PC-9 (cell line): ENCODE results near the gene ARID5B. TPM values are rescaled to one million over a fixed set of nuclear protein-coding genes. Genes with fewer than 3 reads are reported as not detected.

Experiments used
- BruUV-seq: library from RNA; stranded (reverse); fragments of 400-500 nt; replicated peaks from 2 replicates; lab custom pipeline; 2021; lab: Mats Ljungman, UMichigan
- CTCF ChIA-PET: fragments of 300-600 bp; sonication (Branson Sonifier 250); formaldehyde crosslinking; loops from one replicate; lab custom pipeline; 2022; ENCODE audit warnings: antibody characterized with exemption; lab: Charles Lee
- POLR2A ChIA-PET: fragments of 300-600 bp; sonication (Branson Sonifier 250); formaldehyde crosslinking; loops from one replicate; lab custom pipeline; 2022; ENCODE audit warnings: antibody characterized with exemption; ENCODE audit not compliant: unreplicated experiment; lab: Charles Lee
- DNase-seq, 2 experiments: peaks; one replicate each; pipeline versions ENCODE4 v3.0.0 to v3.0.0-alpha.2; 2015 to 2022; ENCODE audit warnings: mixed read lengths in 1 of 2
- H2AFZ ChIP-seq: fragments of 200-600 bp; sonication (generic); 2 replicates; pipeline ENCODE4 v1.8.1; 2017; ENCODE audit warnings: antibody characterized with exemption
- H3F3A ChIP-seq: fragments of 200-600 bp; sonication (generic); 2 replicates; pipeline ENCODE4 v1.8.1; 2017; ENCODE audit warnings: antibody characterized with exemption, mild to moderate bottlenecking, low read depth; ENCODE audit not compliant: insufficient read depth
- H3K27ac ChIP-seq: fragments of 200-600 bp; sonication (generic); 2 replicates; pipeline ENCODE4 v1.6.1; 2016; ENCODE audit warnings: mixed run types
- H3K27me3 ChIP-seq: fragments of 200-600 bp; sonication (generic); 2 replicates; pipeline ENCODE4 v1.6.1; 2016; ENCODE audit warnings: low read depth, mixed run types; ENCODE audit not compliant: insufficient read depth
- H3K36me3 ChIP-seq: fragments of 200-600 bp; sonication (generic); 2 replicates; pipeline ENCODE4 v1.6.1; 2016; ENCODE audit warnings: low read depth, mixed run types
- H3K4me1 ChIP-seq: fragments of 200-600 bp; sonication (generic); replicated peaks from 2 replicates; pipeline ENCODE4 v1.6.1; 2016; ENCODE audit warnings: mixed run types; ENCODE audit not compliant: insufficient read depth
- H3K4me2 ChIP-seq: fragments of 200-600 bp; sonication (generic); 2 replicates; pipeline ENCODE4 v1.6.1; 2017; ENCODE audit warnings: mixed run types
- H3K4me3 ChIP-seq: fragments of 200-600 bp; sonication (generic); 2 replicates; pipeline ENCODE4 v1.6.1; 2016; ENCODE audit warnings: mixed run types
- H3K79me2 ChIP-seq: fragments of 200-600 bp; sonication (generic); 2 replicates; pipeline ENCODE4 v1.6.1; 2017; ENCODE audit warnings: low read depth, mixed run types
- H3K9me2 ChIP-seq: fragments of 200-600 bp; sonication (generic); 2 replicates; pipeline ENCODE4 v1.8.1; 2017; ENCODE audit warnings: mild to moderate bottlenecking; ENCODE audit not compliant: insufficient read depth
- H3K9me3 ChIP-seq: fragments of 200-600 bp; sonication (generic); 2 replicates; pipeline ENCODE4 v1.8.1; 2016; ENCODE audit warnings: low read depth; ENCODE audit not compliant: insufficient read depth
- H4K20me1 ChIP-seq: fragments of 200-600 bp; sonication (generic); 2 replicates; pipeline ENCODE4 v1.8.1; 2017; ENCODE audit not compliant: insufficient read depth
- EZH2 ChIP-seq: fragments of 200-600 bp; sonication (generic); IDR thresholded peaks from 2 replicates; pipeline ENCODE4 v1.8.0; 2017; ENCODE audit warnings: antibody characterized with exemption, low read depth
- intact Hi-C: fragments of 100-400 bp; cut with micrococcal nuclease; formaldehyde crosslinking; loops from one replicate; pipeline ENCODE4 v1.10.0; 2022; ENCODE audit not compliant: unreplicated experiment
- total RNA-seq: library from RNA; stranded (reverse); gene quantifications from 2 replicates; pipeline ENCODE4 v1.2.3, GENCODE V29; 2021
- TF ChIP-seq, protein P1 (sequence below): fragments of 200-600 bp; sonication (generic); conservative IDR thresholded peaks from 2 replicates; pipeline ENCODE4 v1.6.1; 2017; ENCODE audit warnings: mixed run types, antibody characterized with exemption, mild to moderate bottlenecking, moderate library complexity

Gene ARID5B
- total RNA-seq, 1 experiment from 2014 or later = 7.4 TPM

DNA sequence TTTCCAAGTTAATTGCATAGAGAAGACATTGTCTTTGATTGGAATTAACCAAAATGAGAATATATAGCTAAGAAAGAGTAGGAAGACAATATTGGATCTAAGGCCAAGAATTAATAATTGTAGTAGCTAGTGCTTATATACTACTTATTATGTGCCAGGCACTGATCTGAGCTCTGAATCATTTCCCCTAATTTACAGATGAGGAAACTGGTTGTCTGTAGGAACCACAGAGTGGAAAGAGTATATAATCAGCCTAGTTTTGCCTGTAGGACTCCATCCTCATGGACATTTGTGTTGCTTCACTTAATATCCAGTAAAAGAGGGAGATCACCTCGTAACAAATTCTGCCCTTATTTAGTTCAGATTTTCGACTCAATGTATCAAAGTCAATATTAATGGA, 127.9 kb downstream of the ARID5B start:
- H3K27ac ChIP-seq = no peak overlapping the region
- H3K4me1 ChIP-seq = peaks cover 23% of the 10 kb centered on the region
- BruUV-seq = no TSS peak
- H2AFZ ChIP-seq = no peak overlapping the region
- H3K27me3 ChIP-seq = no peaks in the 10 kb centered on the region
- H3F3A ChIP-seq = peaks cover 6% of the 10 kb centered on the region; the same call in 1 of the 2 replicates
- H3K36me3 ChIP-seq = no peaks in the 10 kb centered on the region
- H3K9me3 ChIP-seq = no peaks in the 10 kb centered on the region
- H3K79me2 ChIP-seq = no peaks in the 10 kb centered on the region
- POLR2A ChIA-PET = interaction anchor here (0.6 kb wide), 2 partner anchors 92 to 169 kb away, joined by 3 read pairs; no protein-coding TSS in a partner anchor
- TF ChIP-seq, protein P1, sequence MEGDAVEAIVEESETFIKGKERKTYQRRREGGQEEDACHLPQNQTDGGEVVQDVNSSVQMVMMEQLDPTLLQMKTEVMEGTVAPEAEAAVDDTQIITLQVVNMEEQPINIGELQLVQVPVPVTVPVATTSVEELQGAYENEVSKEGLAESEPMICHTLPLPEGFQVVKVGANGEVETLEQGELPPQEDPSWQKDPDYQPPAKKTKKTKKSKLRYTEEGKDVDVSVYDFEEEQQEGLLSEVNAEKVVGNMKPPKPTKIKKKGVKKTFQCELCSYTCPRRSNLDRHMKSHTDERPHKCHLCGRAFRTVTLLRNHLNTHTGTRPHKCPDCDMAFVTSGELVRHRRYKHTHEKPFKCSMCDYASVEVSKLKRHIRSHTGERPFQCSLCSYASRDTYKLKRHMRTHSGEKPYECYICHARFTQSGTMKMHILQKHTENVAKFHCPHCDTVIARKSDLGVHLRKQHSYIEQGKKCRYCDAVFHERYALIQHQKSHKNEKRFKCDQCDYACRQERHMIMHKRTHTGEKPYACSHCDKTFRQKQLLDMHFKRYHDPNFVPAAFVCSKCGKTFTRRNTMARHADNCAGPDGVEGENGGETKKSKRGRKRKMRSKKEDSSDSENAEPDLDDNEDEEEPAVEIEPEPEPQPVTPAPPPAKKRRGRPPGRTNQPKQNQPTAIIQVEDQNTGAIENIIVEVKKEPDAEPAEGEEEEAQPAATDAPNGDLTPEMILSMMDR = no peak
- no peak for TF ChIP-seq EZH2
- H3K9me2 ChIP-seq = no peaks in the 10 kb centered on the region
- intact Hi-C loops = no loop called here
- no peak for DNase-seq
- CTCF ChIA-PET = interaction anchor here (0.6 kb wide), 1 partner anchor 1474 kb away, joined by 4 read pairs; no protein-coding TSS in a partner anchor
- H4K20me1 ChIP-seq = no peaks in the 10 kb centered on the region
- no peak overlapping the region for H3K4me2 ChIP-seq
- H3K4me3 ChIP-seq = no peak overlapping the region

DNA sequence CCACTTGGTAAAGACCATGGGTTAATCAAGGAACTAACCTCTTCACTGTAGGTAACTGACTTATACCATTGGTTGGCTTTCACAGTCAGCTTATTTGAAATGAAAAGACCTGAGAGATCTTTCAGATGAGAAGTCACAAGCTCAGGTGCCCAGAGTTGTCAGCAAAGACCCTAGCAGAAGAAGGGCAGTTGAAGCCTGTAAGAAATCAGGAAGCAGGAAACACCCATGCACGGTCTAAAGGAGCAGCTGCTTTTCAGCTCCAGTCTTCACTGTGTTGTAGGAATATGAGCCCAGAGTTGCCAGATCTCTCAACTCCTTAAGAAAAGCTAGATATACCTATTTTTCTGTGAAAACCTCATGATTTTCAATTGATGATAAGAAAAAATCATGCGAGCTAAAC, 130.0 kb downstream of the ARID5B start:
- no peaks in the 10 kb centered on the region for H4K20me1 ChIP-seq
- H3K9me3 ChIP-seq = no peaks in the 10 kb centered on the region
- ChIA-PET POLR2A (no interaction called here), CTCF (no interaction called here)
- no peaks in the 10 kb centered on the region for H3K79me2 ChIP-seq
- no TSS peak for BruUV-seq
- no peak overlapping the region for H3K27ac ChIP-seq
- TF ChIP-seq, protein P1 = no peak
- no peak for TF ChIP-seq EZH2
- DNase-seq = no peak
- no peak overlapping the region for H3K4me3 ChIP-seq
- H3F3A ChIP-seq = peaks cover 6% of the 10 kb centered on the region; the same call in 1 of the 2 replicates
- H3K4me2 ChIP-seq = no peak overlapping the region
- H2AFZ ChIP-seq = no peak overlapping the region
- no peaks in the 10 kb centered on the region for H3K36me3 ChIP-seq
- H3K4me1 ChIP-seq = peaks cover 14% of the 10 kb centered on the region
- H3K27me3 ChIP-seq = no peaks in the 10 kb centered on the region
- H3K9me2 ChIP-seq = no peaks in the 10 kb centered on the region
- intact Hi-C loops = loop anchor here (10.0 kb wide), 2 partner anchors 577 to 757 kb away; partner anchors contain the start of gene TMEM26

DNA sequence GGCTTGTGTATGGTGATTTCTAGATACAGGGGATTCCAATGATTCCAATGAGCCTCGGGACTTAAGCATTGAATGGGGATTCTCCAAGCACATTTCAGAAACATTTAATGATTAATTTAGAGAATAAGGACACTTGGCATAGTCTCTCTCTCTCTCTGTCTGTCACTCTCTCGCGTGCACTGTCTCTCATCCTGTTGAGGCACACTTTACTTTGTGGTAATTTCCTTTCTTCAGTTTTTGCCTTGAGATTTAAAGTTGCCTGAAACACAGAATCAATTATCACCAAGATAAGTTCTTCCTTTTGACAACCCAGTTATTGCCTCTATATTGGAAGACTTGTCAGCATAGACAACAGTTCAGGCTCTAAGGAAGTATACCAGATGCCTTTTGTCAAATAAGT, 131.6 kb downstream of the ARID5B start:
- intact Hi-C loops = loop anchor here (10.0 kb wide), 2 partner anchors 578 to 758 kb away; partner anchors contain the start of gene TMEM26
- no peak for TF ChIP-seq EZH2
- Histone ChIP-seq H3K4me3 (no peak overlapping the region), H3K27ac (no peak overlapping the region), H3K9me3 (no peaks in the 10 kb centered on the region), H3K4me1 (peaks cover 22% of the 10 kb centered on the region), H3K79me2 (no peaks in the 10 kb centered on the region), H3K4me2 (no peak overlapping the region), H3K9me2 (no peaks in the 10 kb centered on the region), H4K20me1 (no peaks in the 10 kb centered on the region), H3F3A (0 out of 2 replicates have a peak, but pooled peaks cover 4% of the 10 kb centered on the region), H3K27me3 (no peaks in the 10 kb centered on the region), H3K36me3 (no peaks in the 10 kb centered on the region), H2AFZ (no peak overlapping the region)
- no TSS peak for BruUV-seq
- no peak for DNase-seq
- ChIA-PET CTCF (no interaction called here), POLR2A (no interaction called here)
